G401 (cell line): Measurements from ENCODE around the gene GALNTL6. TPM values are rescaled to one million over a fixed set of nuclear protein-coding genes. Genes with fewer than 3 reads are reported as not detected.
"Not testable (repeated sequence)": the region's sequence is repeated elsewhere in the genome, so short reads cannot be mapped to it uniquely, and the experiment has no call there.

Experiments
- DNase-seq: peaks from one replicate; pipeline ENCODE4 v3.0.0-alpha.2; 2015; ENCODE audit warnings: low spot score
- in situ Hi-C: cut with HindIII; loops from 2 replicates; pipeline ENCODE4 v1.10.0; 2016; ENCODE audit warnings: low sequenced_read_pairs, mixed read lengths
- total RNA-seq: library from RNA; depleted of rRNA; stranded (reverse); fragments of >200 nt; shearing (Covaris generic); gene quantifications from 2 replicates; pipeline ENCODE4 v1.2.3, GENCODE V29; 2014

GALNTL6 gene
- total RNA-seq, 1 experiment from 2014 or later = not detected

- in situ Hi-C loops = no loop called here
Measured at GRCh38 chr4:172997856-172998255, 1184.7 kb downstream of the GALNTL6 start.

GRCh38 chr4:172998527-172999469 is 1185.6 kb downstream of the GALNTL6 start:
- no peak for DNase-seq
- in situ Hi-C loops = no loop called here

More at GRCh38 chr4:172997856-172998255, 1184.7 kb downstream of the GALNTL6 start:
- DNase-seq = no peak

GRCh38 chr4:173001571-173001970 is 1188.4 kb downstream of the GALNTL6 start:
- in situ Hi-C loops = no loop called here
- DNase-seq = no peak

- DNase-seq = no peak
- in situ Hi-C loops = no loop called here
Measured at GRCh38 chr4:173002830-173003561, 1189.8 kb downstream of the GALNTL6 start.

- in situ Hi-C loops = no loop called here
Measured at GRCh38 chr4:173005912-173006633, 1192.9 kb downstream of the GALNTL6 start.

GRCh38 chr4:173008436-173008835 is 1195.2 kb downstream of the GALNTL6 start:
- in situ Hi-C loops = no loop called here
- DNase-seq = no peak

More at GRCh38 chr4:173005912-173006633, 1192.9 kb downstream of the GALNTL6 start:
- DNase-seq = no peak

- DNase-seq = no peak
- in situ Hi-C loops = no loop called here
Measured at GRCh38 chr4:173009129-173009823, 1196.1 kb downstream of the GALNTL6 start.

- in situ Hi-C loops = no loop called here
- peak; percentile 78 for DNase-seq
Measured at GRCh38 chr4:173012608-173013007, 1199.4 kb downstream of the GALNTL6 start.

GRCh38 chr4:173013232-173013930 is 1200.2 kb downstream of the GALNTL6 start:
- in situ Hi-C loops = no loop called here
- peak; percentile 76 for DNase-seq

GRCh38 chr4:173014113-173014558 is 1200.9 kb downstream of the GALNTL6 start:
- peak; percentile 86 for DNase-seq
- in situ Hi-C loops = no loop called here

- in situ Hi-C loops = no loop called here
- no peak for DNase-seq
Measured at GRCh38 chr4:173014836-173015235, 1201.6 kb downstream of the GALNTL6 start.

- in situ Hi-C loops = no loop called here
- DNase-seq = no peak
Measured at GRCh38 chr4:173017802-173018201, 1204.6 kb downstream of the GALNTL6 start.

- in situ Hi-C loops = no loop called here
- DNase-seq = peak; percentile 89
Measured at GRCh38 chr4:173018446-173018845, 1205.2 kb downstream of the GALNTL6 start.

- peak; percentile 57 for DNase-seq
- in situ Hi-C loops = no loop called here
Measured at GRCh38 chr4:173019664-173020063, 1206.5 kb downstream of the GALNTL6 start.

GRCh38 chr4:173021746-173022573 is 1208.8 kb downstream of the GALNTL6 start:
- DNase-seq, in situ Hi-C loops: not testable (repeated sequence)

GRCh38 chr4:173024203-173024602 is 1211.0 kb downstream of the GALNTL6 start:
- no peak for DNase-seq
- in situ Hi-C loops = no loop called here

GRCh38 chr4:173025131-173025530 is 1211.9 kb downstream of the GALNTL6 start:
- peak; percentile 80 for DNase-seq
- in situ Hi-C loops = no loop called here
